Endometrial microvascular endothelial cells (primary cell): ENCODE results near the gene RFPL4A. TPM values are rescaled to one million over a fixed set of nuclear protein-coding genes. Genes with fewer than 3 reads are reported as not detected.

Source experiments
- in situ Hi-C: cut with HindIII; loops from 2 replicates; pipeline ENCODE4 v1.10.0; 2017; ENCODE audit warnings: low sequenced_read_pairs, low pct_unique_long_range_greater_than_20kb; ENCODE audit errors: inconsistent ontology term
- total RNA-seq: library from RNA; depleted of rRNA; stranded (reverse); fragments of >200 nt; gene quantifications from one replicate; pipeline ENCODE4 v1.2.3, GENCODE V29; 2015; ENCODE audit errors: inconsistent ontology term

RFPL4A gene
- total RNA-seq, 1 donor from 2014 or later: not detected

GRCh38 chr19:55781112-55781511 lies 22.2 kb downstream of the RFPL4A start:
- in situ Hi-C loops: no loop called here

- in situ Hi-C loops: no loop called here
Observed at GRCh38 chr19:55795021-55795420, 36.1 kb downstream of the RFPL4A start.

DNA sequence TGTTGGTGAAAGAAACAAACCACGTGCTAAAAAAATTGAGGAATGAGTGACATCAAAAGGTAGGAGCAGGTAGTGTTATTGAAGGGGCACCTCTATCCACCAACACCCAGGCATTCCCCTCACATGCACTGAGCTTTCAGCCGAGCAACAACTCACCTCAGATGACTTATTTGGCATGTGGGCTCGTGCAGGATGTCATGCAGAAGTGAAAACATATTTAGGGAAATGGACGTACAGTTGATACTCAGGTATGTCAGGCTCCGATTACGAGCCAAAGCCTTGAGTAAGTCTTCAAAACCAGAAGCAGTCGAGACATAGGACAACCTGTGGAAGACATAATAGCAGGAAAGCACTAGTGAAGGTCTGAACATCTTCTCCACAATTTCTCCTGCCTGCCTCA lies 42.5 kb downstream of the RFPL4A start:
- in situ Hi-C loops: no loop called here

- in situ Hi-C loops: no loop called here
Observed at GRCh38 chr19:55802281-55802680, 43.4 kb downstream of the RFPL4A start.

DNA sequence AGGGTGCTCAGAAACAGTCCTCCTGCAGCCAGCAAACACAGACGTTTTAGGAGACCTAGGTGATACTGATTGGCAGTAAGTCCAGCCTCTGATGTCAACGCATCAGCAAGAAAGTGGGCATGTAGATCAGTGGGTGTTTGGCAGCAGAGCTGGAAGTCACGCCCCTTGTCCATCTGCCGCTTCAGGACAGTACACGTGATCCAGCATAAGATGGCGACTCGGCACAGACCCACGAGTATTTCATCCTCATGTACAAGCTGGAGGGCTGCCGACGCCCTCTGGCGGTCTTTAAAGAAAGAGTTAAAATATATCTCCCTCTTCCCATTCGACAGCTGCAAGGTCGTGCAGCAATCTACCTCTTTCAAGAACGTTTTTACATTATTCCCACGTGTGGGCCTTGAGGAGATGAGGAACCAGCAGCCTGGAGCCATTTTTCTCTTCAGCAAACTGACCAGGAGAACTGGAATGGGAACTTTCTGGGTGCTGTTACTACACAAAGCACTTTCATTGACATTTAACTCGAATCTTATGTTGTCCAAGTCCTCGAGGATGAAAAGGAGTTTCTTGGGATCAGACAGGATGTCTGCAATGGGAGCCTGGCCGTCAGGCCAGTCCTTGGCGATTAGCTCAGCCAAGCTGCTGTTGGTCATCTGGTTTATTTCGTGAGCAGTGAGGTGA lies 50.6 kb downstream of the RFPL4A start:
- in situ Hi-C loops: no loop called here

GRCh38 chr19:55811340-55811739 lies 52.4 kb downstream of the RFPL4A start:
- in situ Hi-C loops: no loop called here

DNA sequence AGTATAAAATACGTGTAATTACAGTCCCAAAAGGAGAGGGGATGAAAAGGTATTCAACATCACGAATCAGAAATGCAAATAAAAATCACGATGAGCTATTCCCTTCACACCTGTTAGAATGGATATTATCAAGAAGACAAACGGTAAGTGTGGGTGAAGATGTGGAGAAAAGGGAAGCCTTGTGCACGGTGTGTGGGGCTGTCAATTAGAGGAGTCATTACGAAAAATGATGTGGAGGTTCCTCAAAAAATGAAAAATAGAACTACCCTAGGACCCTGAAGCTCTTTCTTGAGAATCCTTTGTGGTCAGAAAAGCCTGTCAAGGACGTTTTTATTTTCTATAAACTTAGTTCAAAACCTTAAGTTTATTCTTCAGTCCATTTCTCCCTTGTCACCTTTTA lies 53.6 kb downstream of the RFPL4A start:
- in situ Hi-C loops: no loop called here

Other genes starting within 250 kb of the RFPL4A start
- gene SBK2, start 222.0 kb upstream of the RFPL4A start, total RNA-seq: not detected
- gene SBK3, start 213.6 kb upstream of the RFPL4A start, total RNA-seq: not detected
- 4.8 TPM for gene ZNF579, start 178.2 kb upstream of the RFPL4A start, total RNA-seq
- gene FIZ1, start 159.6 kb upstream of the RFPL4A start, total RNA-seq: 0.93 TPM
- 16.7 TPM for gene ZNF524, start 158.8 kb upstream of the RFPL4A start, total RNA-seq
- 3.3 TPM for gene ZNF865, start 153.4 kb upstream of the RFPL4A start, total RNA-seq
- gene ZNF784, start 134.5 kb upstream of the RFPL4A start, total RNA-seq: 1.0 TPM
- 11.1 TPM for gene ZNF580, start 118.1 kb upstream of the RFPL4A start, total RNA-seq
- gene ZNF581, start 115.4 kb upstream of the RFPL4A start, total RNA-seq: 9.8 TPM
- 13.0 TPM for gene CCDC106, start 110.9 kb upstream of the RFPL4A start, total RNA-seq
- 215 TPM for gene U2AF2, start 104.1 kb upstream of the RFPL4A start, total RNA-seq
- 155 TPM for gene EPN1, start 83.9 kb upstream of the RFPL4A start, total RNA-seq
- gene NLRP9, start 20.7 kb upstream of the RFPL4A start, total RNA-seq: not detected
- gene RFPL4AL1, start 10.0 kb downstream of the RFPL4A start, total RNA-seq: not detected
- gene NLRP11, start 72.9 kb downstream of the RFPL4A start, total RNA-seq: not detected
- gene NLRP4, start 77.4 kb downstream of the RFPL4A start, total RNA-seq: not detected
- not detected for gene NLRP13, start 173.2 kb downstream of the RFPL4A start, total RNA-seq
- gene NLRP8, start 188.7 kb downstream of the RFPL4A start, total RNA-seq: not detected
- not detected for gene NLRP5, start 227.7 kb downstream of the RFPL4A start, total RNA-seq